Ammon's horn (tissue), 1 donor: ENCODE data around the gene ZNF552.
"Not testable (repeated sequence)": the region's sequence is repeated elsewhere in the genome, so short reads cannot be mapped to it uniquely, and the experiment has no call there.

Experiments used
- DNase-seq: peaks from one replicate; pipeline ENCODE4 v3.0.0-alpha.2; 2016; ENCODE audit warnings: low spot score

ZNF552 gene

DNA sequence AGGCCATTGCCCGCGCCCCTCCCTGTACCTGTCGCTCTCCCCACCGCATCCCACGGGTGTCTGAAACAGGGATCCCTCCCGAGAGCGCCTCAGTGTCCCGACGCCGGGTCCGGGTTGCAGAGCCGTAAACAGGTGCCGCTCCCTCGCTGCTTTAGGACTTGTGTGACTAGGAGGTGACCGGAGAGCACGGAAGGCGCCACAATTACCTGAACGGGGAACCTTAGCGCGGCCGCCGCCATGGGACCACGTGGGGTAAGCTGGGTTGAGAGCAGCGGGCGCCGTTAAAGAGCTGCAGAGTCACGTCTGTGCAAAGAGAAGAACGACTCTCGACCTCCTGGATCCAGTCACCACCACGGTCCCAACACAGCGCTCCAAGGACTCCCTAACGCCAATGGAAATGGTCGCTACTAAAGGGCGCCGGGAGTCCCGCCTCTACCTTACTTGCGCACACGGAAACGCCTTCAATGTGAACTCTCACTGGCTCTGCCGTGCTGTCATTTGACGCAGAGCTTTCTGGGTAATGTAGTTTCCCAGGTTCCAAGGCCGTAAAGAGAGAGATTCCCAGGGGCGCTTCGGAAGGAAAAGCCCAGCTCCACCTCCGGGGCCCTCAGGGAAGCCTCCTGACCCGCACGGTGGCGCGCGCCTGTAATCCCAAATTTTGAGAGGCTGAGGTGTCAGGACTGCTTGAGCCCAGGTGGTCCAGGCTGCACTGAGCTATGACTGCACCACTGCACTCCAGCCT is at the start of gene ZNF552:
TSS of gene ZNF552 (minus strand) at position 409 of the 742 bp plus-strand sequence. CDS start at position 239, 170 bp downstream.
- DNase-seq: peak; percentile 96

DNA sequence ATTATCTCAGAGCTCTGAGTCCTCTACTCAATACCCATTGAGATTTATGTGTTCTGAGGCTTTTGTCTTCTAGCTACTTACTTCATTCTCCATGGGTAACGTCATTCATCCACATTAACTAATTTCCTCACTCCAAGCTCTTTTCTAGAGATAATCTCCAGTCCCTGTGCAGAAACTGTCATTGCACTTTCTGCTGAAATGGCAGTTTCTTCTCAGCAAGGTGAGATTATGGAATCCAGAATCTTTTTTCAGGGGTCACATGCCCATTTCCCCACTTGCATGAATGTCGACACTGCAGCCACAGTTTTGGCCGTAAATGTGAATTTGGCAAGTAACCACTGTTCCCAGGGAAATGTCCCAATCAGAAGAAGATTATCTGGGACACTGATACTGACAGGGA is 47.6 kb upstream of the ZNF552 start:
- DNase-seq: not testable (repeated sequence)

DNA sequence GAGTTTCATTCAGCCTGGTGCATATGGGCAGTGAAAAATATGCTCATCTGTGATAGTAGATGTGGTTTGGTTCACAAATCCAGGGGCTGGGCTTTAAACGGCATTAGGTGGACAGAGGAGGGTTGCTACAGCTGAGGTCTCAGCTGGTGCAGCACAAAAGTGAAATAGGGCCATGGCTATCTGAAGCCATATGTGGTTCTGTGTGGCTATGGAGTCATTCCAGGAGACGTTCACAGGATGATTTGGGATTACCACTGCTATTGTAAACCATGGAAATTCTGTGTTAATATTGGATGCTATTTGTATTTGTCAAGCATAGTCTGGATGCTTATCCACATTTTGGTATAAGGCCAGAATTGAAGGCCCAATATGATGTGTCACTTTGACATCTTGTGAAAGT is 39.4 kb upstream of the ZNF552 start:
- not testable (repeated sequence) for DNase-seq

DNA sequence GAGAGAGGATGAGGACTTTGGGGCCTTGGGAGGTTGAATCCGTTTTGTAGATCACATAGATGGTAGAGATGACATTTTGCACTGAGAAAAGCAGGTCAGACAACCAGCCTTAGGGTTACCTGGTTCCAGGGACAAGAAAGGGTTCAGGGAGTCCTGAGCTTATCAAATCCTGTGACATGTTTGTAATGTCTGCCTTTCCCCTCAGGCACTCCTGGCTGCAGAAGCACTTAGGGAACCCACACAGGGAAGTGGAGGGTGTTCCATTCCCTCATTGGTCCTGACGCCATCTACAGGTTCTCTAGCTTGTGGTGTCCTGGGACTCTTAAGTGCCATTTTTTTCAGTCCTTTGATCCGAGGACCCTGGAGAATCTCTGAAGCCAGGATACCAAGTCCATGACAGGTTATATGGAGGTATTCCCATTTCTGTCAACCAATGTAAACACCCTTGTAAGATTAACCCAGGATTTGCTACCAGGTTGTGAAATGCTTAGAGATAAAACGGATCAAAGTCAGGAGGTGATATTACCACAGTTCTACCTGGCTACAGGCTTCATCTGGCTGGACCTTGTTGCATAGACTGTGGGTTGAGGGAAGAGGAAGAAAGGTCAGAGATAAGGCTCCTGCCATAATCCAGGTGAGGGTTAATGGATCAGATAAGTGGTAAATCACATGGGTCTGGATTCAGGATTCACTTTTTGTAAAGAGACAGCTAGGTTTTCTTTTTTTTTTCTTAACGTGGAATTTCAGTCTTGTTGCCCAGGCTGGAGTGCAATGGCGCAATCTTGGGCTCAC is 37.3 kb upstream of the ZNF552 start:
- not testable (repeated sequence) for DNase-seq

DNA sequence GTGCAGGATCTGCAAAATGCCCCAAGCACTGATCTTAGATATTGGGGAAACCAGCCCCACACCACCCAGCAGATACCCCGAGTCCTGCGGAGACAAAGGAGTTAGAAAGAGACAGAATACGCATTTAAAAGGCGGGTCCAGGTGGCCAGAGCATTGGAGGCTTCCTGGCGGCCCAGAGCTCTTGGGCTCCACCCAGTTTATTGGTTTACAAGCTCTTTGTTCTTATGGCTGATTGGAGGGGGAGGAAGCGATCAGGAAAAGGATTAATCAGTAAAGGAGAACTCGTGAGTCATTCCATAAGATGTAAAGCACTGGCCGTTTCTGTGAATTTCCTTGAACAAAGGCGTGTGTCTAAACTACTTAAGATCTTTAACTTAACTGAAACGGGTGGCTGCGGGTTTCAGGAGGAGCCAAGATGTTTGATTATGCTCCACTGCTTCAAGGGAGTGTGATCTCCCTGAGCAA is 35.9 kb upstream of the ZNF552 start:
- no peak for DNase-seq

DNA sequence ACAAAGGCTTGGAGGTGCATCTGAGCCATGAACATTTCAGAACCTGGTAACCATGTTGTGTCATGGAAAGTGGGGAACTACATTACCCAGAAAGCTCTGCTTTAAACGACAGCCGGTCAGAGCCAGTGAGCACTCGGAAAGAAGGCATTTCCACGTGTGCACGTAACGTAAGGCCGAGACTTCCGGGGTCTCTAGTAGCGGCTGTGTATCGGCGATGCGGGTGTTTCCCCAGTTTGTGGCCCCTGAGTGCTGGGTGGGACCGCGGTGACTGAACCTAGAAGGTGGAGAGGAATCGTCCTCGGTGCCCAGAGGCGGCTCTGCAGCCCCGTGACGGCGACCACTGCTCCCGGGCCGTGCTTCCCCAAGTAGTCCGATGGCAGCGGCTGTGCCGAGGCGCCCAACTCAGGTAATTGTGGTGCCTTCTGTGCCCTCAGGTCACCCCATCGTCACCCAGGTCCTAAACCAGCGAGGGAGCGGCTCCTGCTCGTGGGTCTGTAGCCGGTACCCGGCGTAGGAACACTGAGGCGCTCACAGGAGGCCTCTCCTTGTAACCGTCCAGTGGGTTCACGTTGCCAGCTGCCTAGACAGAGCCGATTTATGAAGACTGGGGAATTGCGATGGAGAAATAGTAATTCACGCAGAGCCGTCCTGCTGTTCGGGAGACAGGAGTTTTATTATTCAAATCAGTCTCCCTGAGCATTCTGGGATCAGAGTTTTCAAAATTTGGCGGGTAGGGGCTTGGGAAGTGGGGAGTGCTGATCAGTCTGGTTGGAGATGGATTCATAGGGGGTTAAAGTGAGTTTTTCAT is 35.2 kb upstream of the ZNF552 start, which contains the start of gene ZNF587:
TSS of gene ZNF587 (plus strand) at position 194 of the 808 bp plus-strand sequence. CDS start at position 374, 180 bp downstream.
- DNase-seq: peak; percentile 93

DNA sequence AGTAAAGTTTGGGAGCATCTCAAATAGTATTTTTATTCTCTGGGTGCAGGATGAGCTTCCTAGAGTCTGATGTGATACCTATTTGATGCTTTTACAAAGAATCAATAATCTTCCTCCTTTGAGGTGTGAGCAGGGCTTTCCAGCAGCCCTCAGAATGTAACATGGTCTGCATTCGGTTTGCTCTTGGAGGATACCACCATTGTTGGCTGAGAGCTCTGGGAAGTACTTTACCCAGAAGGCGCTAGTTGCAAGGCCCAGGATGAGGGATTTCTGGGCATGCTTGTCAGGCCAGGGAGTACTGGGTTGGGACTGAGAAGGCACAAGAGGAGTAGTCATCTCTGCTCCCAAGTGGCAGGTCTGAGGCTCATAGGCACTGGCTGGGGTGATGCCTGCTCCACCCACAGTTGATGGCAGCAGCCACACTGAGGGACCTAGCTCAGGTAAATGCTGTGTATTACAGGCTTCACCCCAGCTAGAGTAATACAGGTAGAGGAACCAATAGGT is 34.5 kb upstream of the ZNF552 start:
- not testable (repeated sequence) for DNase-seq

DNA sequence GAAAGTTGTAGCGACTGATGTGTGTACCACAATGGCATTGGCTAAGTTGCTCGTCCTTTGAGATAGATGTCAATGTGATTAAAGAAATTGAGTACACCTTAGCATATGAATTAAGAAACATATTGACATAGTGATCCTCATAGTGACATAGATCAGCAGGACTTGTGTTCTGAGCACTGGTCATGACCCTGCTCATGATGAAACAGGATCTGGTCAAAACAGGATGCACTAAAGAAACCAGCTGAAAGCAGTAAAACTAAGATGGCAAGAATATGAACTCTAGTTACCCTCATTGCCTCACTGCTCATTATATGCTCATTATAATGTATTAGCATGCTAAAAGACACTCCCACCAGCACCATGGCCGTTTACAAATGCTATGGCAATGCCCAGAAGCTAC is 32.5 kb upstream of the ZNF552 start:
- DNase-seq: not testable (repeated sequence)

DNA sequence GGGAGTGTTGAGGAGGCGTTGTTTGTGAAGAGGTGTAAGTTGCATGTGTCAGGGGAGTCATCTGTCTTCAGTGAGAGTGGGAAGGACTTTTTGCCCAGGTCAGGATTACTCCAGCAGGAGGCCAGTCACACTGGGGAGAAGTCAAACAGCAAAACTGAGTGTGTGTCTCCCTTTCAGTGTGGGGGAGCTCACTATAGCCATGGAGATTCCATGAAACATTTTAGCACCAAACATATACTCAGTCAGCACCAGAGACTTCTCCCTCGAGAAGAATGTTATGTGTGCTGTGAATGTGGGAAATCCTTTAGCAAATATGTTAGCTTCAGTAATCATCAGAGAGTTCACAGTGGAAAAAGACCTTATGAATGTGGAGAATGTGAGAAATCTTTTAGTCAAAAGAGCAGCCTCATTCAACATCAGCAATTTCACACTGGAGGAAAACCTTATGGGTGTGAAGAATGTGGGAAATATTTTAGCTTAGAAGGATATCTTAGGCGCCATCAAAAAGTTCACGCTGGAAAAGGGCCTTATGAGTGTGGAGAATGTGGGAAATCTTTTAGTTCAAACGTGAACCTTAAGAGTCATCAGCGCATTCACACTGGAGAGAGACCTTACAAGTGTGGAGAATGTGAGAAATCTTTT is 26.5 kb upstream of the ZNF552 start:
- DNase-seq: no peak

DNA sequence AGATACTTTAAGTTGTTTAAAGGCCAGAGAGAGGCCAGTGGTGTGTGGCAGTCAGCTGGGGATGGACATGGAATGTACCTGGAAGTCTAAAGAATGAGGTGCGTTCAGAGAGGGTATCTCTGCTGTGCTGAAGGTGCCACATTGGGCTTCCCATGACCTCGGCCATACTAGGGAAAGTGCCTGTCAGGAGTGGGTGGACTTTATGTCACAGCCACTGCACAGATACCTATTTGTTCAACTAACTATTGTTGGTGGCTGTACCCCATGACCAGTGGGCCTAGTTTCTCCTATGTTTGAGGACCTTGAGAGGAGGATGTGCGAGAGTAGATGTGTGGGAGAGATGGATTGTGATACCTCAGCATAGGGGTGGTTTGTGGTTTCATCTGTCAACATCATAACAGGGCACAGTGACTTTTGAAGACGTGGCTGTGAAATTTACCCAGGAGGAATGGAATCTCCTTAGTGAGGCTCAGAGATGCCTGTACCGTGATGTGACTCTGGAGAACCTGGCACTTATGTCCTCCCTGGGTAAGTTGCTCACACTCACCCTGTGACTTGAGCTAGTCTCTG is 24.0 kb upstream of the ZNF552 start:
- not testable (repeated sequence) for DNase-seq

DNA sequence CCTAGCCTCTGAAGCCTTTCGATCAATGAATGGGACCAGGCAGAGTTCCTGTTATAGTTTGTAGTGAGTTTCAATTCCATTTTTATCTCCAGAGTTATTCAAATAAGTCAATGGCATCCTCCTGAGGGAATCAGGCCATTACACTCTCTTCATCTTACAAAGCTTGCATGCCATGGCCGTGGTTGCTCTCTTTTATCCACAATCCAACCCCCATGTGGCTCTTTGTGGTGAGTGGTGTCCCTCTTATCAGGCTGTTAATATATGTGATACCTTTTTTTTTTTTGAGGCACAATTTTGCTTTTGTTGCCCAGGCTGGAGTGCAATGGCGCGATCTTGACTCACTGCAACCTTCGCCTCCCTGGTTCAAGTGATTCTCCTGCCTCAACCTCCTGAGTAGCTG is 22.3 kb upstream of the ZNF552 start:
- not testable (repeated sequence) for DNase-seq

DNA sequence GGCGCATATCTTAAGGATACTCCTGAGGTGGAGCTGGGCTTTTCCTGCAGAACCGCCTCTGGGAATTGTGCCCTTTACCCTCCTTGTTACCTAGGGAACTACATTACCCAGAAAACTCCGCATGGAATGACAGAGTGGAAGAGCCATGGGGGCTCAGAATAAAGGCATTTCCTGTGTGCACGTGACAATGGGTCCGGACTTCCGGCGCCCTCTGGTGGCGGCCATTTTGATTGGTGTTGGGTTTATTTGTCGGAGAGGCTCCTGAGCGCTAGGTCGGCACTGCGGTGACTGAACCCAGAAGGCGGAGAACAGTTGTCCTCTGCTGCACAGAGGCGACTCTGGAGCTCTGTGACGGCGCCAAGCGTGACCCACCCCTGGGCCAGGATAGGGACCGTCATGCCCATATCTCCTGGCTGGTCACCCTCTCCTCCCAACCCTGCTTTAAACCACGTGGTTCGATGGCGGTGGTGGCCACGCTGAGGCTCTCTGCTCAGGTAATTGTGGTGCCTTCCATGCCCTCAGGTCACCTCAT is 15.4 kb upstream of the ZNF552 start, which contains the start of gene ZNF587B:
TSS of gene ZNF587B (plus strand) at position 229 of the 532 bp plus-strand sequence. CDS start at position 459, 230 bp downstream.
- DNase-seq: peak; percentile 64

DNA sequence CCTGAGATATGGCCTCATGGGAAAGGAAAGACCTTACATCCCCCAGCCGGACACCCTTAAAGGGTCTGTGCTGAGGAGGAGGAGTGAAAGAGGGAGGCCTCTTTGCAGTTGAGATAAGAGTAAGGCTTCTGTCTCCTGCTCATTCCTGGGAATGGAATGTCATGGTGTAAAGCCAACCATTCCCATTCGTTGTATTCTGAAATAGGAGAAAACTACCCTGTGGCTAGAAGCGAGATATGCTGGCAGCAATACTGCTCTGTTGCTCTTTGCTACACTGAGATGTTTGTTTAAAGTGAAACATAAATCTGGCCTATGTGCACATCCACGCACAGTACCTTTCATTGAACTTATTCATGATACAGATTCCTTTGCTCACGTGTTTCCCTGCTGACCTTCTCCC is 14.6 kb upstream of the ZNF552 start:
- no peak for DNase-seq

DNA sequence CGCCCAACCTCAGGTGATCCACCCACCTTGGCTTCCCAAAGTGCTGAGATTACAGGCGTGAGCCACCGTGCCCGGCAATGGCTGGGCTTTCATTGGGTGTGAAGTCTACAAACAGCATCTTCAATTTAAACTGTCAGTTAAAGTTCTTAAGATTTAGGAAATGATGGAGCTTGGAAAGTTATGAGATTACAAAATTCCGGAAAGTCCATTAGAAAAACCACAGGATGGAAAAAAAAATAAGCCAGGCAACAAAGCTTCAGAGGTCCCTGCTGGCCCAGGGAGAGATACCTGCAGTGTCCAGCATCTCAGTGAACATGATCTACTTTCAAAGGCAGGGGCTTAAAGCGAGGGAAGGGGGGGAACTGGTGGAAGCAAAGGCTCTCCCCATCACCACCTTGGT is 10.8 kb upstream of the ZNF552 start:
- DNase-seq: no peak

DNA sequence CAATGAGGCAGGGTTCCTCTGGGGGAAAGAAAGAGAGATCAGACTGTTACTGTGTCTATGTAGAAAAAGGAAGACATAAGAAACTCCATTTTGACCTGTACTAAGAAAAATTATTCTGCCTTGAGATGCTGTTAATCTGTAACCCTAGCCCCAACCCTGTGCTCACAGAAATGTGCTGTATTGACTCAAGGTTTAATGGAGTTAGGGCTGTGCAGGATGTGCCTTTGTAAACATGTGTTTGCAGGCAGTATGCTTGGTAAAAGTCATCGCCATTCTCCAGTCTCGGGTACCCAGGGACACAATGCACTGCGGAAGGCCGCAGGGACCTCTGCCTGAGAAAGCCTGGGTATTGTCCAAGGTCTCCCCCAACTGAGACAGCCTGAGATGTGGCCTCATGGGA is 8.9 kb upstream of the ZNF552 start:
- not testable (repeated sequence) for DNase-seq

DNA sequence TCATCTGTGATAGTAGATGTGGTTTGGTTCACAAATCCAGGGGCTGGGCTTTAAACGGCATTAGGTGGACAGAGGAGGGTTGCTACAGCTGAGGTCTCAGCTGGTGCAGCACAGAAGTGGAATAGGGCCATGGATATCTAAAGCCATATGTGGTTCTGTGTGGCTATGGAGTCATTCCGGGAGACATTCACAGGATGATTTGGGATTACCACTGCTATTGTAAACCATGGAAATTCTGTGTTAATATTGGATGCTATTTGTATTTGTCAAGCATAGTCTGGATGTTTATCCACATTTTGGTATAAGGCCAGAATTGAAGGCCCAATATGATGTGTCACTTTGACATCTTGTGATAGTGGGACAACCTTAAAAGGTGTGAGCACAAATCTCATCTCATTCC is 8.4 kb upstream of the ZNF552 start:
- not testable (repeated sequence) for DNase-seq

DNA sequence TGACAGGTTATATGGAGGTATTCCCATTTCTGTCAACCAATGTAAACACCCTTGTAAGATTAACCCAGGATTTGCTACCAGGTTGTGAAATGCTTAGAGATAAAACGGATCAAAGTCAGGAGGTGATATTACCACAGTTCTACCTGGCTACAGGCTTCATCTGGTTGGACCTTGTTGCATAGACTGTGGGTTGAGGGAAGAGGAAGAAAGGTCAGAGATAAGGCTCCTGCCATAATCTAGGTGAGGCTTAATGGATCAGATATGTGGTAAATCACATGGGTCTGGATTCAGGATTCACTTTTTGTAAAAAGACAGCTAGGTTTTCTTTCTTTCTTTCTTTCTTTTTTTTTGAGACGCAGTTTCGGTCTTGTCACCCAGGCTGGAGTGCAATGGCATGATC is 6.8 kb upstream of the ZNF552 start:
- not testable (repeated sequence) for DNase-seq

DNA sequence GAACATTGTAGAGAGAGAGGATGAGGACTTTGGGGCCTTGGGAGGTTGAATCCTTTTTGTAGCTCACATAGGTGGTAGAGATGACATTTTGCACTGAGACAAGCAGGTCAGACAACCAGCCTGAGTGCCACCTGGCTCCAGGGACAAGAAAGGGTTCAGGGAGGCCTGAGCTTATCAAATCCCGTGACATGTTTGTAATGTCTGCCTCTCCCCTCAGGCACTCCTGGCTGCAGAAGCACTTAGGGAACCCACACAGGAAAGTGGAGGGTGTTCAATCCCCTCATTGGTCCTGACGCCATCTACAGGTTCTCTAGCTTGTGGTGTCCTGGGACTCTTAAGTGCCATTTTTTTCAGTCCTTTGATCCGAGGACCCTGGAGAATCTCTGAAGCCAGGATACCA is 6.4 kb upstream of the ZNF552 start:
- not testable (repeated sequence) for DNase-seq

DNA sequence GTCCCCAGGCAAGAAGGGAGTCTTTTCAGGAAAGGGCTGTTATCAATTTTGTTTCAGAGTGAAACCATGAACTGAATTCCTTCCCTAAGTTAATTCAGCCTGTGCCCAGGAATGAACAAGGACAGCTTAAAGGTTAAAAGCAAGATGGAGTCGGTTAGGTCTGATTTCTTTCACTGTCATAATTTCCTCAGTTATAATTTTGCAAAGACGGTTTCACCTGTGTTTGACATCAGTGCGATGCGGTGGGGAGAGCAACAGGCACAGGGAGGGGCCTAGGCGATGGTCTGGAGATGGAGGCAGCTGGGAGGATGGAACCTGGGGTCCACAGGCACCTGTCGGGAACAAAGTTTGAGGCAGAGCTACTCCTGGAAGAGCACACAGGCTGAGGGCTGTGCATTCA is 5.9 kb upstream of the ZNF552 start:
- DNase-seq: no peak

DNA sequence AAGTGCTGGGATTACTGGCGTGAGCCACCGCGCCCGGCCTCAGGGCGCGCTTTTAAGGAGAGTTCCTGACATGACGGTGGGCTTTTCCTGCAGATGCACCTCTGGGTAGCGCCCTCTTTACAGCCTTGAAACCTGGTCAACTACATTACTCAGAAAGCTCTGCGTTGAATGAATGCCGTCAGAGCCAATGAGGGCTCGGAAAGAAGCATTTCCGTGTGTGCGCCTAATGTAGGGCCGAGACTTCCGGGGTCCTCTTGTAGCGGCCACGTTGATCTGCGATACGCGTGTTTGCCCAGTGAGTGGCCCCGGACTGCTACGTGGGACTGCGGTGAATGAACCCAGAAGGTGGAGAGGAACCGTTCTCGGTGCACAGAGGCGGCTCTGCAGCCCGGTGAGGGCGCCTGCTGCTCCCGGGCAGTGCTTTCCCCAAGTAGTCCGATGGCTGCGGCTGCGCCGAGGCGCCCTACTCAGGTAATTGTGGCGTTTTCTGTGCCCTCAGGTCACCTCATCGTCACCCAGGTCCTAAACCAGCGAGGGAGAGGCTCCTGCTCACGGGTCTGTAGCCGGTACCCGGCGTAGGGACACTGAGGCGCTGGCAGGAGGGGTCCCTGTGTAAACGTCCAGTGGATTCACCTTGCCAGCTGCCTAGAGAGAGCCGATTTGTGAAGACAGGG is 4.9 kb upstream of the ZNF552 start:
- DNase-seq: peak; percentile 95
